NOMO-1 (cell line): ENCODE results near the gene TUBA3E.
"Not testable (repeated sequence)": the region's sequence is repeated elsewhere in the genome, so short reads cannot be mapped to it uniquely, and the experiment has no call there.

ENCODE experiments used
- DNase-seq, 2 experiments: peaks; one replicate each; lab custom pipeline; 2025; ENCODE audit not compliant: unreplicated experiment in 2 of 2; lab: John Stamatoyannopoulos, UW

TUBA3E gene

DNA sequence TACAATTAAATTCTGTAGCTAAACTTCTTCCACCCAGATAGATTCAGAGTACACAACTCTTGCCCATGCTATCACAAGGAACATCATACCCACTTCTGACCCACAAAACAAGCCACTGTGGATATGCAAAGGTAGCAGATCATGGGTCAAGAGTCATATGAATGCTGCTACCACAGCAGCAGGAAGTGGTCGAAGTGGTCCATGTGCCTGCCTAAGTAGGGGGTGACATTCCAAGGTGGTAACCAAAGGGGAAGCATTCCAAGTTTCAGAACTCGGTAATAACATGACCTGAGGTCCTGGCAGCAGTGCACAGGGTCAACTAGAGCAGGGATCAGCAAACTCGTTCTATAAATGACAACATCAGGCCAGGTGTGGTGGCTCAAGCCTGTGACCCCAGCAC lies 5.8 kb downstream of the TUBA3E start:
- not testable (repeated sequence) for DNase-seq

- not testable (repeated sequence) for DNase-seq
Observed at GRCh38 chr2:130191319-130191718, 6.9 kb downstream of the TUBA3E start.

DNA sequence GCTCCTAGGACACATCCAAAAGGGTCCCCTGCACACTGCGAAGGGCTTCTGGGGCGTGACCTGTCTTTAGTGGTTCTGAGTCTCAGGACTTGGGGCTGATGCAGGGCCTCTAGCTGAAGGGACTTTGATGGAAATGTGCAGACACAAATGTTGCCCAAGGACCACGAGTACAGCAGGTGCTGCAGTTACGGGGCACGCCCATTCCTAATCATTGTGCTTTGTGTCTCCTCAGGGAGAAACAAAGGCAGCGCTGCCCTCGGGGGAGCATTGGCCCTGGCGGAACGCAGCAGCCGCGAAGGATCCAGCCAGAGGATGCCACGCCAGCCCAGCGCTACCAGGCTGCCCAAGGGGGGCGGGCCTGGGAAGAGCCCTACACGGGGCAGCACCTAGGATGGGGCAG lies 8.0 kb downstream of the TUBA3E start:
- DNase-seq, result no peak

GRCh38 chr2:130188958-130189357 lies 9.3 kb downstream of the TUBA3E start:
- DNase-seq, result not testable (repeated sequence)

GRCh38 chr2:130187859-130188792 lies 10.1 kb downstream of the TUBA3E start:
- DNase-seq, result not testable (repeated sequence)

GRCh38 chr2:130187268-130187667 lies 11.0 kb downstream of the TUBA3E start:
- DNase-seq, result no peak

DNA sequence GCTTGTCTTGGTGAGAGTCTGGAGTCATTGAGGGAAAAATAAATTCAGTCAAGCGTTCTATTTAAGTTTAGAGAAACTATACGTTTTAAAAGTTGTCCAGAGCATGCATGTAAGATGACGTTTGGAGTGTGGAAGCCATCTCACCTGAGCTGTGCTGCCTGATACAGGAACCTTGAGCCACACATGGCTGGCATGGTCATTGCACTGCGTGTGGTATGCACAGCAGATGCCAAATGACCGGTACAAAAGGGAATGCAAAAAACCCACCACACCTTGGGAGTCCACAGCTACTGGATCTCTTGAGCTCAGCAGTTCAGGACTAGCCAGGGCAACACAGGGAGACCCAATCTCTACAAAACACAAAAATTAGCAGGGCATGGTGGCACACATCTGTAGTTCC lies 11.8 kb downstream of the TUBA3E start:
- DNase-seq, result no peak

GRCh38 chr2:130185896-130186295 lies 12.3 kb downstream of the TUBA3E start:
- DNase-seq, result no peak

DNA sequence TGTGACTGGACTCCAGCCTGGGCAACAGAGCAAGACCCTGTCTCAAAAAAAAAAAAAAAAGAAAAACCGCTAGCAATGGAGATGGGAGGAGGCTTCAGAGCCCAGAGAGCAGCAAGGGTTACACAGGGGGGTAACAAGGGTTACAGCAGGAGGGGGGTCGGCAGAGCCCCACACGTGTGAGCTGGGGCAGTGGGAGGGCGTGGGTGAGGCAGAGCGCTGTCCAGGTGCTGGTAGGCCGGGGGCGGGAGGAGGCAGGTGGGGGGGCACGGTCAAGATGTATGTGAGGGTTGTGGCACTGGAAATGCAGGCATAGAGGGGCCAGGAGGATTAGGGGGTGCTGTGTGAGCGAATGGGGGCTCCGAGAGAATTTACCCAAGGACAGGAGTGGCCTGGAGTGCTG lies 12.8 kb downstream of the TUBA3E start:
- DNase-seq, result no peak

GRCh38 chr2:130183512-130184373 lies 14.5 kb downstream of the TUBA3E start:
- no peak for DNase-seq

DNA sequence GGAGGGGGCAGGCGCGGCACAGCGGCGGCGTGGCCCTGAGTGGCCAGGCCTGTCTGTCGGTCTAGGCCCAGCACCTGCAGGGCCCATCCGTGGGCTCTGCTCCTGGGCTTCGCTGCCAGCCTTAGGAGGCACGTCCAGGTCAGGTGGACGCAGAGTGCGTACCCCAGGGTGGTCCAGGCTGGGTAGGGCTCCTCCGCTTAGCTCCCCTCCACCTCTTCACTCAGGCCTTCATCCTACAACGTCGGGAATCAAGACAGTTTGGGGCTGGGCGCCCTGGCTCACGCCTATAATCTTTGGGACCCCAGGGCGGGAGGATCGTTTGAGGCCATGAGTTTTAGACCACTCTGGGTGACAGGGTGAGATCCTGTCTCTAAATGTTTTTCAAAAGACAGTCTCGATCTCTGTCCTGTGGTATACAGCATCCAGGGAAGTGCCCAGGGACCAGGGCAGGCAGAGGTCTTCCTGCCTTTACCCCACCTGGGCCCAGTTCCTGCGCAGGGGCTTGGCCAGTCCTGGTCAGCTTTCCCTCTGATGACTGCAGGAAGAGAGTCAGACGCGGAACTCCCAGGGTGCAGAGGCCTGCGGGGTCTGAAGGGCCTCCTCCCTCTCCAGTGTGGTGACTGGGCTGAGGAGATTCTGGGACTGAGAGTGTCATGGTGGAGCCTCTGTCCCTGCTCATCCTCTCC lies 15.3 kb downstream of the TUBA3E start:
- DNase-seq, result not testable (repeated sequence)

DNA sequence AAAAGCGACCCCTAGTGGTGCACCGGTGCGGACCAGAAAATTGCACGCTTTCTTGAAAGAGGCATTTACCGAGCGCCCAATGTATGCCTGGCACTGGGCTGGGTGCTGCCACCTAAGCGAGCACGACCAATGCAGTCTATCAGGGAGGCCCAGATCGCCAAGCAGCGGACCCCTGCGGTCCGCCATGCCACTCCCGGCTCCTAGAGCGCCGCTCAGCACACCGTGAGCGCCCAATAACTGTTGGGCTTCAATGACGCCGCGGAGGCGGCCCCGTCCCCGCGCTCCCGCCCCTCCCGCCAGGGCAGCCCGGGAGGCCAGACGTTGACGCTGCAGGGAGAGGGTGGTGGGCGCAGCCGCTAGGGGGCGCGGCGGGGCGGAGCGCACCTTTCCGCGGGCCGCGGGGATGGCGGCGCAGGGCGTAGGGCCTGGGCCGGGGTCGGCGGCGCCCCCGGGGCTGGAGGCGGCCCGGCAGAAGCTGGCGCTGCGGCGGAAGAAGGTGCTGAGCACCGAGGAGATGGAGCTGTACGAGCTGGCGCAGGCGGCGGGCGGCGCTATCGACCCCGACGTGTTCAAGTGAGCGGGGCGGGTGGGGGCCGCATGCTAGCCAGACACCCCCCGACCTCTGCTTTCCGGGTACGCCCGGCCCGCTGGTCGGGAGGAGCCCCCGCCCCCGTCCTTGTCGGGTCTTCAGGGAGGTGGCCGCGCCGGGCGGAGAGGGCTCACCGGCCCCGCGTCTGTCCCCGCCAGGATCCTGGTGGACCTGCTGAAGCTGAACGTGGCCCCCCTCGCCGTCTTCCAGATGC lies 16.2 kb downstream of the TUBA3E start, which contains the start of gene MZT2B:
TSS of gene MZT2B (plus strand) at position 383 of the 803 bp plus-strand sequence. CDS start at position 404, 21 bp downstream.
- peak; percentile 77 to 93 for DNase-seq

DNA sequence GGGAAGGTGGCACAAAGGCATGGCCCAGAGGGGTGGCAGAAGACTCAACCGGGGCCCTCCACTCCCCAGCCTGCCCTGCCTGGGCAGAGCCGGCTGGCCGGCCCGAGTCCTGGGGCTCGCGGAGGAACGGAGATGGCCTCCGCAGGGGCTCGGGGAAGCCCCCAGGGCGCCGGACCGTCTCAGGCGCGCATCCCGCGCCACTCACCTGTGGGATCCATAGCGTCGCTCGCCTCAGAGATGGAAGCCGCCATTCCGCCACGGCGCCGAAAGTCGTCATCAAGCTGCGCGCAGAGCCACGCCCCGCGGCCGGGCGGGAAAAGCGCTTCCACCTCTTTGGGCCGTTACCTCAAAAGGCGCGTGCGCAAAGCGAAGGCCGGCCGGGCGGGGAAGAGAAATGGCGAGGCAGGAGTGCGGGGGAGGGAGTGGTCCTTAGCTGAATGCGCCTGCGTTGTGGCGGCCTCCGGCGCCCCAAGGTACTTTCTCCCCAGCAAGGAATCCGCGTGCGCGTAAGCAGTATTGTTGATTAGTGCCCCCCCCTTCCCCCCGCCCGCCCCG lies 16.8 kb downstream of the TUBA3E start, which contains the start of gene SMPD4:
TSS of gene SMPD4 (minus strand) at position 278 of the 555 bp plus-strand sequence. CDS start 5,010 bp downstream, outside the sequence.
- DNase-seq, result peak; percentile 83 to 87

GRCh38 chr2:130180404-130181324 lies 17.6 kb downstream of the TUBA3E start:
- not testable (repeated sequence) for DNase-seq

GRCh38 chr2:130174866-130175265 lies 23.4 kb downstream of the TUBA3E start:
- not testable (repeated sequence) for DNase-seq

GRCh38 chr2:130169896-130170295 lies 28.3 kb downstream of the TUBA3E start:
- no peak for DNase-seq

DNA sequence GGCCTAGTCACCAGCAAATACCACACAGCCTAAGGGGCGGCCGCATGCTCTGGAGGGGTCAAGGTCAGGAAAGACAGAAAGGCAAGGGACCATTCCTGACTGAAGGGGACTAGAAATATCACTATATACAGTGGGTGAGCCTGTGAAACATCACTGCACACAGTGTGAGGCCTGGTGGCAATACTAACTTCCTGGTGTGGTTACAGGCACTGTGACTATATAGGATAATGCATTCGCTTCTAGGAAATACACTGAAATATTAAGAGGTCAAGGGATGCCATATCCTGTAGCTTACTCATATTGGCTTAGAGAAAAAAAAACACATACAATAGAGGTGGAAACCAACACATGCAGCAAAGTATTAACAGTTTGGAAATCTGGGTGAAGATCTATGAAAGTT lies 29.1 kb downstream of the TUBA3E start:
- not testable (repeated sequence) for DNase-seq

DNA sequence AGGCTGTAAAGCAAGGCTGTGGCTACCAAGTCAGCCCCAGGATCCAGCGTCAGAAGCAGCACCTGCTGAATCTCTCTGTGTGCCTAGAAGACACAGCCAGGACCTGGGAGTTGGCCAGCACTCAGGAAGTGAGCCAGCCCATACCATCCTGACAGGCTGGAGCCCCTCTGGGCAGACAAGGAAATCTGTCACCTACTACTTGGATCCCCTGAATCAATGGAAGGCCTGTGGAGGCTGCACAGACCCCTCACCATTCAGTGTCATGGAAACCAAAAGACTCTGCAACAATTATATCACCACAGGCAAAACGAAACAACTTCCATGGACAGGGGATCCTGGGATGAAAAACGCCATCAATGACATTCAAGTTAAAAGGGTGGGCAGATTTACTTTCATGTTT lies 31.6 kb downstream of the TUBA3E start:
- not testable (repeated sequence) for DNase-seq
